HG02623 (cell line): Measurements from ENCODE around the gene OSBPL9.

Source experiments
- ATAC-seq: cut with Tn5 transposase; IDR thresholded peaks from one replicate; pipeline ENCODE4 v1.9.1; 2021; ENCODE audit warnings: moderate library complexity; ENCODE audit not compliant: unreplicated experiment

Gene OSBPL9

DNA sequence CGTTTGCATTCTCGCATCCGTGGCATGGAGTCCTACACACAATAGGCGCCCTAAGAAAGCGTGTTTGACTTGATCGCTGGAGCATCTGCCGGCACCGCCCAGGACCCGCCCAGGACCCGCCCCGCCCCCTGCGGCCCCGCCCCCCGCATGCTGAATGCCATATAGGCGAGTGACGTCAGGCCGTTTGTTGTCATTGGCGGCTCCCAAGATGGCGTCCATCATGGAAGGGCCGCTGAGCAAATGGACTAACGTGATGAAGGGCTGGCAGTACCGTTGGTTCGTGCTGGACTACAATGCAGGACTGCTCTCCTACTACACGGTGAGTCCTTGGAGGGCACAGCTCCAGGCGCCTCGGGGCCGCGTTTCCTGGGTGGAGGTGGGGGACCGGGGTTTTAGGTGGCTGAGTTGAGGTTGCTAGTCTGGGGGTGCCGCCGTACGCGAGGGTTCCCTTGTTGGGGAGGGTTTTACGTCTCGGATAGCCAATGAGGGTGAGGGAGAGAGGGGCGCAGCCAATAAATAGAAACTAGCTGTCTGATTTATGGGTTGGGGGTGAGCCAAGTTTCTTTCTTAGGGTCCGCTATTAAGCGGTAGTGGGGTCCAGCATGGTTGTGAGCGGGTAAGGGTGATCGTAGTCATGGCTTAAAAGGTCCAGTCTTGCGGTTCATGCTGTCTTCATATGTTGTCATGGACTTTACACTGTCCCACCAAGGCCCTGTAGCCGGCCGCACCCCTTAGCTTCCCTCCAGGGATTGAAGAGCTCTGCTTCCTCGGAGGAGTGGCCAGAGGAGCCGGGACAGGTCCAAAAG is at the start of gene OSBPL9:
OSBPL9 (plus strand) TSS at position 190 of the 806 bp plus-strand sequence; CDS start at position 209, 19 bp downstream.
- ATAC-seq: peak; percentile 81

DNA sequence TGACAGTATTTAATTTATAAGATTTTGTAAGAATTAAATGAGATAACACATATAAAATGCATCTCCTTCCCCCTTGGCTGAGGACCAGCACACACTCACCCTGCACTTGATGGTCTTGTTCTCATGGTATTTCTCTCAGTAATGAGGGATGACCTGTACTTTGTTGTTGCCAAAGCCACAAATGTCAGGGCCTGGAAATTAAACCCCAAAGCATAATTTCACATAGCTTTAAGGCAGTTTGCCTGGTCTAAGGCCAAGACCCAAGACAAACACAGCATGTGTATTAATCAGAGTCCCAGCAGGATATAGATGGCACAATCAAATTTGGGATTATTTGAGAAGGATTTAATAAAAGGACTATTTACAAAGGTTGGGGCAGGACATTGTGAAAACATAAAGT is 49.2 kb upstream of the OSBPL9 start:
- ATAC-seq: no peak

DNA sequence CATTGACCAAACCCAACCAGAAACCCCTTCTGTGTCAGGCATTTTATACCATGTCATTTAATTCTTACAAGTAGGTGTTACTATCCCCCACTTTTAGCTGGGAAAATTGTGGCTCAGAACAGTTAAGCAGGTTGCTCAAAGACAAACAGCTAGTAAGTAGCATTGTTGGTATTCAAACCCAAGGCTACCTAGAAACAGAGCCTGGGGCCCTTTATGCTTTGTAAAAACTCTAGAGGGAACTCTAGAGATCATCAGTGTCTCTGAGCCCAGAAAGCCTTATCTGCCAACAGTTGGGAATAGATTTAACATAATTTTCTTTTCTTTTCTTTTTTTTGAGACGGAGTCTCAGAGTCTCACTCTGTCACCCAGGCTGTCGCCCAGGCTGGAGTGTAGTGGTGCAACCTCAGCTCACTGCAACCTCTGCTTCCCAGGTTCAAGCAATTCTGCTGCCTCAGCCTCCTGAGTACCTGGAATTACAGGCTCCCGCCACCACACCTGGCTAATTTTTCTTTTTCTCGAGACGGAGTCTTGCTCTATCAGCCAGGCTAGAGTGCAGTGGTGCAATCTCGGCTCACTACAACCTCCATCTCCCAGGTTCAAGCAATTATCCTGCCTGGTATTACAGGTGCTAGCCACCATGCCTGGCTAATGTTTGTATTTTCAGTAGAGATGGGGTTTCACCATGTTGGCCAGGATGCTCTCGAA is 48.5 kb upstream of the OSBPL9 start:
- no peak for ATAC-seq

GRCh38 chr1:51569284-51570062 is 47.4 kb upstream of the OSBPL9 start:
- ATAC-seq: peak; percentile 84

DNA sequence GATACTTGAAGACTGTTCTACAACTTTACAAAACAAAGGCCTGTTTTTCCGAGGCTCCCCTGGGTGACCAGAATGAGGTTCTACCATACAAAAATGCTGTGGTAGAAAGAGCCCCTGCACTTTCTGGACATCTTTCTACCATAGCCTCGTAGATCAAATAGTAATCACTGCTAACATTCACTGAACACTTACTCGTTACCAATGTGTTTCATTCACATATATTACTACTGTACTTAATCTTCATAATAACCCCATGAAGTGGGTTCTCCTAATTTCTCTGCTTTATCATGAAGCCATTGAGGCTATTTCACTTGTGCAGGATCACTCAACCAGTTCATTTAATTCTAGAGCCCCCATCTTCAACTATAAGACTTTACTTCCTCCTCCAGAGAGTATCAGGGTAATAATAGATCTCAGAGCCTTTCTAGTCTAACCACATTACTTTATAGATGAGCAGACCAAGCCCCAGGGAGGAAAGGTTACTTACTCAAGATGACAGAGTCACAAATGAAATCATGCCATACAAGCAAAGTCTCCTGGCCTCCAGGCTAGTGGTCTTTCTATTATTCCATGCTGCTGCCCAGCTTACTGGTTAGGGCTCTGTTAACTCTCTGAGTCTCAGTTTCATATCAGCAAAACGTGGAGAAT is 46.7 kb upstream of the OSBPL9 start:
- ATAC-seq: peak; percentile 33

DNA sequence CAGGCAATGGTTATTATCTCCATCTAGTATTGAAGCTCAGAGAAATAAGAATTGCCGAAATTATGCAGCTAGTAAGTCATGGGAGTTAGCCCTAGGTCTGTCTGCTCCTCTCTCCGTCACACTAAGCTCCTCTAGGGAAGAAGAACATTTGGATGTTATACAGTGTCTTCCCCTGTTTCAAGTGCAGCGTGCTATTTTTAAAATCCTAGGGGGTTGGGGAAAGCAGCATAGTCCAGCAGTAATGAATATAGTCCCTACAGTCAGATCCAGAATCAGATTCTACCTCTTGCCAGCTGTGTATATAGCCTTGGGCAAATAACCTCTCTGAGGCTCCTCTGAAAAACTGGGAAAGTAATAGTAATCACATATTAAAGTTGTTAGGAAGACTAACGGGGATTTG is 44.5 kb upstream of the OSBPL9 start:
- ATAC-seq: no peak

GRCh38 chr1:51574796-51575195 is 42.1 kb upstream of the OSBPL9 start:
- no peak for ATAC-seq

GRCh38 chr1:51575406-51576084 is 41.3 kb upstream of the OSBPL9 start:
- ATAC-seq: no peak

GRCh38 chr1:51576085-51576444 is 40.8 kb upstream of the OSBPL9 start:
- no peak for ATAC-seq

DNA sequence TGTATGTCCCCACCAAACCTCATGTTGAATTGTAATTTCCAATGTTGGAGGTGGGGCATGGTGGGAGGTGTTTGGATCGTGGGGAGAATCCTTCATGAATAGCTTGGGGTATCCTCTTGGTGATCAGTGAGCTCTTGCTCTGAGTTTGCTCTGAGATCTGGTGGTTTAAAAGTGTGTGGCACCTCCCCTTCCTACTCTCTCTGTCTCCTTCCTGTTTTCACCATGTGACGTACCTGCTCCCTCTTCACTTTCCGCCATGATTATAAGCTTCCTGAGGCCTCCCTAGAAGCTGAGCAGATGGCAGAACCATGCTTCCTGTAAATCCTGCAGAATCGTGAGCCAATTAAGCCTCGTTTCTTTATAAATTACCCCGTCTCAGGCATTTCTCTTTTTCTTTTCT is 40.0 kb upstream of the OSBPL9 start:
- ATAC-seq: no peak

DNA sequence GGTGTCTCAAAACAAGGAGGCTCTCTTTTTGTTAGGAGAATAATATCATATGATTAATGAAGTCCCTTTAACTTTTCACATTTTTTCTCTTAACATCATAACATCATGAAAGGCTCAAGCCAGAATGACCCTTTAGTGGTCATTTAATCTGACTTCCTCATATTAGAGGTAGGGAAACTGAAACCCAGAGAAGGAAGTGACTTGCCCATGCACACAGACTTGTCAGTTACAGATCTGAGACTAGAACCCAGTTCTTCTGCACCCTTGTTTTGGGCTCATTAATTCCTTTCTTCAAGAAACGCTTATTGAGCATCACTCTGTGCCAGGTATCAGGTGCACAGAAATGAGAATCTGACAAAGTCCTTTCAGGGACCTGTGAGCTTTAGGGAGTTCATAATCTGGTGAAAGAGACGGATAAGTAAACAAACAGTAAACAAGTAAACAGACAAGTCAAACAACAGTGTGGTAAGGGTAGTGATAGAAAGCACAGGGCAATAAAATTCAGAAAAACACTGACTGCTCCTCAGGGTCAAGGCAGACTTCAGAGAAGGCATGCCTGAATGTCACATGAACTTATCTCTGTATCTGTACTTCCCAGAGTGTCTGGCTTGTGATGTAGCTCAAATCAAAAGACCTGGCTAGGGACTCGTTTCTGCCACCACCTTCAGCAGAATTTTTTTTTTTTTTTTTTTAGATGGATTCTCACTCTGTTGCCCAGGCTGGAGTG is 38.3 kb upstream of the OSBPL9 start:
- peak; percentile 55 for ATAC-seq

DNA sequence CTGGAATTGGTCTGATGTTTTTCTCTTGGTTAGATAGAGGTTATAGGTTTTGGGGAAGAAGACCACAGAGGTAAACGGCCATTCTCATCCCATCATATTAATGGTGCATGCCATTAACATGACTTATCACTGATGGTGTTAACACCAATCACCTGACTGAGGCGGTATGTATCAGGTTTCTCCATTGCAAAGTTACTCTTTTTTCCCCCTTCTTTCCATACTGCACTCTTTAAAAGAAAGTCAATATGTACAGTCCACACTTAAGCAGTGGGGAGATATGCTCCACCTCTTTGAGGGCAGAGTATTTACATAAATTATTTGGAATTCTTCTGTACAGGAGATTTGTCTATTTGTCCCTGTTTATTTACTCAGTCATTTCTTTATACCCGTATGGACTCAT is 35.7 kb upstream of the OSBPL9 start:
- no peak for ATAC-seq

GRCh38 chr1:51583532-51583931 is 33.4 kb upstream of the OSBPL9 start:
- no peak for ATAC-seq

DNA sequence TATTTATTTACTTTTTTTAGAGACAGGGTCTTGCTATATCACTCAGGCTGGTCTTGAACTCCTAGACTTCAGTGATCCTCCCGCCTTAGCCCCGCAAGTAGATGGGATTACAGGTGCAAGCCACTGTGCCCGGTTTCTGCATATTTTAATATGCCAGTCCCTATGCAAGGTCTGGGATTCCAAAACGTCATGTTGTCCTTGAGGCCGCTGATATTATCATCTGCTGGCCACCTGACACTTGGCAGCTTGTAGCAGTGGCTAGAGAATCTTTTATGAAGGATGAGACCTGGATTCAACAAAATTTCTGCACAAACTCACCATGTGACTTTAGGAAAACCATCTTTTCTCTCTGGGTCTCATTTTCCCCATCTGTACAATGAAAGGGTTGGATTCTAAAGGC is 32.9 kb upstream of the OSBPL9 start:
- ATAC-seq: no peak

DNA sequence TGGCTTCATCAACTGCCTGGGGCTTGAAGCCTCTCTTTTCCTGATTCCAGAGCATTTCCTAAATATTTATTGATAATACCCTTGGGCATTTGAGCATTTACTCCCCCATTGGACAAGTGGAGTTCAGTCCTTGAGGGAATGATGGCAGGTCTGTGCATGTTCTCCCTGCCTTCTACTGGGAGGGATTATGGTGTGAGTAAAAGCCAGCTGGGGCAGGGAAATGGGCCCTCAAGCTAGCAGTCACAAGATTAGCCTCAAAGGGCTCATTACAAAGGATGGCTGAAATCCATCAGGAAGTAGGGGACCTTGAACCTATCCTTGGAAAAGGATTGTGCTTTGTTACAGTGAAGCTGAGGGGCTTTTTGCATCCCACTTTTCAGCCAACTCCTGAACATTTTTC is 24.2 kb upstream of the OSBPL9 start:
- ATAC-seq: no peak

- ATAC-seq: no peak
Observed at GRCh38 chr1:51594716-51595115, 22.2 kb upstream of the OSBPL9 start.

GRCh38 chr1:51600529-51600928 is 16.4 kb upstream of the OSBPL9 start:
- ATAC-seq: no peak

GRCh38 chr1:51600965-51601364 is 15.9 kb upstream of the OSBPL9 start:
- no peak for ATAC-seq

GRCh38 chr1:51605961-51606723 is 10.8 kb upstream of the OSBPL9 start:
- ATAC-seq: no peak
